HG03045 (cell line): ENCODE measurements around the gene FAM153A.
"Not testable (repeated sequence)": the region's sequence is repeated elsewhere in the genome, so short reads cannot be mapped to it uniquely, and the experiment has no call there.

Experiments used
- ATAC-seq: cut with Tn5 transposase; IDR thresholded peaks from one replicate; pipeline ENCODE4 v1.9.1; 2021; ENCODE audit warnings: mild to moderate bottlenecking, moderate library complexity; ENCODE audit not compliant: unreplicated experiment

FAM153A gene

DNA sequence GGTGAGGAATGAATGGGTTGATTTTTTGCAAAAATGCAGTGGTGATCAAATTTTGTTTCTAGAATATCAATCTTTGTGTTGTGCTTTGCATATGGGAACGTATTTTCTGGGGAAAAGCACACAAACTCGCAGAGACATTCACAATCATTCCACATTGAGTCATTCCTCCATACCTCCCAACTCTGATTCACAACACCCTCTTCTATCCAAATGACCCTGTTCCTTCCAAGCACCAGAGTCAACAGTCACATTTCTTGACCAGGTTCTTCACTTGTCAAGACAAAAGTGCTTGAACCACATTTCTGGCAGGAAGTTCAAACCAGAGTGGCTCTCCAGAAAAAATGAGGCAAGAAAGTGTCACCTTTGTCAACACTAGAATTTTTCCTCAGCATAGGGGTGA lies 35.3 kb downstream of the FAM153A start:
- ATAC-seq, result not testable (repeated sequence)

DNA sequence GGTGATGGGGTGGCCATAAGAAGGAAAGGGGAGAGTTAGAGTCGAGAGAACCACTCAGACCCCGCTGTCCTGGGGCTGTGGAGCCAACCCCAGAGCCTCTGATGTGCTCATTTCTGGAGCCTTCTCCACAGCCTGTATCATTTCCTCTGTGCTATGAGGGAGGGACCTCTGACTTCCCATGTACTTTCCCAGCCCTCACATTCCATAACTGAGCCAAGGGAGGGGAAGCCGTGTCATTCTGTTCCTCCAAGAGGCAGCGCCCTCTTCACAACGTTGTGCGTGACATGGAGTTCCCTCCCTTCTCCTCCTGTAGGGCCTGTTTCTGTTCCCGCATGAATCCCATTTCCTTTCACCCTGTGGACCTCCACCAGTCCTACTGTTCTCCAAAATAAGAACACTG lies 57.8 kb downstream of the FAM153A start:
- ATAC-seq, result not testable (repeated sequence)

DNA sequence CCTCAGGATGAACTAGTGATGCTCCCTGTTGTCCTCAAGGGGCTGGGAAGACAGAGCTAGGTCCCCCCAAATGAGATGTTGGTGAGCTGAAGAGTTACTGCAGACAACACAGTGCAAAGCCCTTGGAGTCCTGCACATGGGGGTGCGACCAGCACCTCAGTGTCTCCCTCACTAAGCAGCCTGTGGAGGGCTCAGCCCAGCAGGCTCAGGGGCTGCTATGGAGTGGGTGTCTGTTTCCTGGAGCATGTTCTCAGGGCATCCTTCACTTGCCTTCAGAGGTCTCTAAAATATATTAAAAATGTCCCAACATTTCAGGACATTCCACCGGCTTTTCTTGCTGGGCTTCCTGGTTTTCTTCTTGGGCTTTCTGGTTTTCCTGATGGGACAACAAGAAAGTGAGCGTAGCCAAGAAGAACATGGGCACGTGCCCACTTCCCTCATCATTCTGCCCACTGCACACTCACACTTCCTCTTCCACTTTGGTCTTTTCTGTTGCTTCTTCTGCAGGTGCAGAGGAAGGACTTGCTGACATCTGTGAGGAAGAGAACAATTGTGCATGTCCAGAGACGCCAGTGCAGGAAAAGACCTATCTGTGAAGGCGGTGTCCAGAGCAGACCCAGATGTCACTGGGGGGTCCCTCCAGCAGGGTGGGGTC lies 58.7 kb downstream of the FAM153A start:
- not testable (repeated sequence) for ATAC-seq

DNA sequence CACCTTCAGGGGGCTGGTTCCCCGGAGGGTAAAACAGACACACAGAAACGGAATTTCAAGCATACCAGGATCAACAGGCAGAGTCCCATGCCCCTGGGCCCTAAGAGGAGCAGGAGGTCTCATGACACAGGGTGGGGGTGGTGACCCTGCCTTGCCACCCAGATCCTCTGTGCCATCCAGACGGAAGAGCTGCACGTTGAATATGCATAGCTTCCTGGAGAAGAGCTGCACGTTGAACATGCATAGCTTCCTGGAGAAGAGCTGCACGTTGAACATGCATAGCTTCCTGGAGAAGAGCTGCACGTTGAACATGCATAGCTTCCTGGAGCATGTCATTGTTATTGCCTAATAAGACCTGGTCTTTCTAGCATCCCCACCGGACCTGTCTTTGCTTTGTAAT lies 59.9 kb downstream of the FAM153A start:
- not testable (repeated sequence) for ATAC-seq

DNA sequence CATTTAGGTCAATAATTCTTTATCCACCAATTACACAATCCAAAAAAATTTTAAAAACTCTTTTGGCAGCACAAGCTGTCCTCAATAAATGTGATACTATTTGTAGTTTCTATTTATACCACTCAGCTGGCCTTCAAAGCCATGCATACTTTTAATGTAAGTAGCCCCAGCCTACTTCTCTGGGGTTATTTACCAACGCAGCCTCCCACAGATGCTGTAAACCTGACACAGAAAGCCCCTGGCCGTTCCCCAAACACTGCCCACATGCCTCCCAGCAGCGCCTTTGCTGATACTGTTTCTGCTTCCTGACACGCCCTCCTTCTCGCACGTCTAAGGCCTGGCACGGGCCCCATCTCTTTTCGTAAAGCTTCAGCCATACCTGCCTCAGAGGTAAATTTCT lies 62.7 kb downstream of the FAM153A start:
- ATAC-seq, result not testable (repeated sequence)

DNA sequence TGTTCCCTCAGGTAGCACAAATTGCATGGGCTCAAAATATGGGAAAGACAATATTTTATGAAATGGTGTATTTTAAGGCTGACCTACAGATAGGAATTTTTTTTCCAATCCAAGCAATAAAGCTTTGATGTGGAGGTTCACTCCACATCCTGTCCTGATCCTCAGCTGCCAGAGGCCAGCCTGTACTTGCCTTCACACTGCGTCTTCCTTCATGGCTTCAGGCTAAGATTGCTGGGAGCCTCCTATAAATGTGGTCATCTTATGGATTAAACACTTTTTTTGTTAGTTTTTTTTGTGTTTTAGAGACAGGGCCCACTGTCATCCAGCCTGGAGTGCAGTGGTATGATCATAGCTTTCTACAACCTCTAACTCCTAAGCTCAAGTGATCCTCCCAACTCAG lies 67.3 kb downstream of the FAM153A start:
- not testable (repeated sequence) for ATAC-seq

DNA sequence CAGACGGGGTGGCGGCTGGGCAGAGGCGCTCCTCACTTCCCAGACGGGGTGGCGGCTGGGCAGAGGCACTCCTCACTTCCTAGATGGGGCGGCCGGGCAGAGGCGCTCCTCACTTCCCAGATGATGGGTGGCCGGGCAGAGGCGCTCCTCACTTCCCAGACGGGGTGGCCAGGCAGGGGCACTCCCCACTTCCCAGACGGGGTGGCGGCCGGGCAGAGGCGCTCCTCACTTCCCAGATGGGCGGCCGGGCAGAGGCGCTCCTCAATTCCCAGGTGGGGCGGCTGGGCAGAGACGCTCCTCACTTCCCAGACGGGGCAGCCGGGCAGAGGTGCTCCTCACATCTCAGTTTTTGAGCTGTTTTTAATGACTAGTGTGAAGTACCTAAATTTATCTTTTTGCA lies 86.6 kb downstream of the FAM153A start:
- ATAC-seq, result not testable (repeated sequence)

- not testable (repeated sequence) for ATAC-seq
These were observed 87.3 kb downstream of the FAM153A start for GRCh38 chr5:177695356-177695930.

- ATAC-seq, result not testable (repeated sequence)
These were observed 88.2 kb downstream of the FAM153A start for GRCh38 chr5:177694518-177694835.

DNA sequence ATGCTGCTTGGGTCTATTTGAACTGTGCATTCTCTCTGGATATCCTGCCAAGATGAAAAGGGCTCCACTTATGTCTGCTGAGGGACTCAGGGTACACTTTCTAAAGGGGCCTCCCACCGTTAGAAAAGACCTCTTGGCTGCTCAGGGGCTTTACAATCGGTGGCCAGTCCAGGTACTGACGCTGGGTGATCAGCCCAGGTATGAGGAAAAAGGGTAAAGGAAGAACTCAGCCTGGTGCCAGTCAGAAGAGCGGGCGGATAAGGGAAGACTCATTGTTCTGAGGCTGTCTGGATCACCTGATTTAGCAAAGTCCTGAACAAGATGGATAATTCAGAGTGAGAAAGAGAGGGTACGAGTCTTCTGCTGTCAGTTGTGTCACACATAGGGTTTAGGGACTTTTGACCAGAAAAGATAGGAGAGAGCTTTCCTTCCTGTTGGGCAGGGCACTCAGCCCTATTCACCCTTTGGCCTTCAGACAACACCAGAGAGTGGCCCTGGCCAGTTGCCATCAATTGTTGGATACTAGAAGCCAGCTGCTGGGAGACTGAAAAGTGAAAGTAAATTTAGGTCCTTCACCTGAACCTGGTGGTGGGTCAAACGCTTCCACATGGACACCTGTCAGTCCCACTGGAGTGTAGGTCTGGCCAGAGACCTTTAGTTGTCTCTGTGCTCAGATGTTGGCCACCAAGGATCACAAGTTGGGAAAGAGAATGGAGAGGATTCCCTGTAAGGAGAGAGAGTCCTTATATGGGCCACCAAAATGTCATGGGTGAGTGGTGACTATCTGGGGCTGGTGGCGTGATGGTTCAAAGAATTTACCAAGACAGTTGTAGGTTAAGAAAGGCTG lies 88.8 kb downstream of the FAM153A start:
- not testable (repeated sequence) for ATAC-seq

DNA sequence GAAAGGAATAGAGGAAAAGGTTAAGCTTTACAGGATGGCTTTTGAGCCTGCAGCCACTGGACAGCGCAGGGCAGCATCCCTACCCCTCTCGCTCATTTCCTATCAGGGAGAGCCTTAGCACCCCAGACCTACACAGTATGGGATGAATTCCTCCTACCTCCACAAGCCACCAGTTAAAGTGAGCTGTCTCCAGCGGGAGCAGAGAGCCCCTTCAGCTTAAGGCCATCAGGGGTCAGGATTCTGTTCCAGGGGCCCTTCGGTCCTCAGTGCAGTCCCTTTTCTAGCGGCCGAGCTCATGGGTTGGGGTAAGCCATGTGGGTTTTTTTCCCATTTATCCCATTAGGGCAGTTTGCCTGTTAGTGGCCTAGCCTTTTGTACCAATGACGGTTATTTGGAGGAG lies 89.7 kb downstream of the FAM153A start:
- ATAC-seq, result not testable (repeated sequence)

GRCh38 chr5:177692507-177692906 lies 90.2 kb downstream of the FAM153A start:
- not testable (repeated sequence) for ATAC-seq

GRCh38 chr5:177689011-177689610 lies 93.6 kb downstream of the FAM153A start:
- ATAC-seq, result not testable (repeated sequence)

- not testable (repeated sequence) for ATAC-seq
These were observed 94.6 kb downstream of the FAM153A start for GRCh38 chr5:177688091-177688490.

DNA sequence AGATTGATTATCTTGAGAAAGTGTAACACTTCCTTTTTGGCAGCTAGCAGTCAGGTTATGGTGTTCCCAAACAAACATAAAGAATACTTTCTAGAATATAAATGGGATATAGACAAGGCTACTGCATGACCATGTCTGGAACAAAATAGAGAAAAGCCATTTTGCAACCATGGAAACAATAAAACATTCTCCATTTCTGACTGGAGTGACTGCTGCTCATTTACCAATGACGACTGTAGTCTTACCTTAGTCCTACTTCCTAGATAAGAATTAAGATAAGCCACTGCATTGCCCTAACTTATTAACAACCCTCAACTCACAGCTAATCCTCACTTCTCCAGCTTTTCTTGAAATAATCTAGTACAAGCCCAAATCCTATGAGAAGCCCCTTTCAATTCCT lies 100.8 kb downstream of the FAM153A start:
- not testable (repeated sequence) for ATAC-seq
